HG03175 (cell line): ENCODE data around the gene AKT2.

Source experiments
- ATAC-seq: cut with Tn5 transposase; IDR thresholded peaks from one replicate; pipeline ENCODE4 v1.9.1; 2021; ENCODE audit warnings: mild to moderate bottlenecking, moderate library complexity; ENCODE audit not compliant: unreplicated experiment

The AKT2 gene

GRCh38 chr19:40274585-40275544 lies 10.3 kb downstream of the AKT2 start:
- no peak for ATAC-seq

GRCh38 chr19:40273469-40274360 lies 11.4 kb downstream of the AKT2 start:
- ATAC-seq, result no peak

- ATAC-seq, result no peak
These were observed 12.9 kb downstream of the AKT2 start for GRCh38 chr19:40272261-40272660.

- ATAC-seq, result no peak
These were observed 13.4 kb downstream of the AKT2 start for GRCh38 chr19:40271706-40272105.

GRCh38 chr19:40270362-40271089 lies 14.6 kb downstream of the AKT2 start:
- ATAC-seq, result no peak

GRCh38 chr19:40269216-40269940 lies 15.8 kb downstream of the AKT2 start:
- no peak for ATAC-seq

GRCh38 chr19:40267601-40267997 lies 17.5 kb downstream of the AKT2 start:
- ATAC-seq, result no peak

- no peak for ATAC-seq
These were observed 18.1 kb downstream of the AKT2 start for GRCh38 chr19:40266912-40267600.

GRCh38 chr19:40266119-40266518 lies 19.0 kb downstream of the AKT2 start:
- no peak for ATAC-seq

- no peak for ATAC-seq
These were observed 19.4 kb downstream of the AKT2 start for GRCh38 chr19:40265763-40266099.

GRCh38 chr19:40265055-40265762 lies 19.9 kb downstream of the AKT2 start:
- no peak for ATAC-seq

GRCh38 chr19:40264314-40265054 lies 20.7 kb downstream of the AKT2 start:
- no peak for ATAC-seq

- ATAC-seq, result no peak
These were observed 21.5 kb downstream of the AKT2 start for GRCh38 chr19:40263440-40264313.

GRCh38 chr19:40262422-40262821 lies 22.7 kb downstream of the AKT2 start:
- no peak for ATAC-seq

- no peak for ATAC-seq
These were observed 23.5 kb downstream of the AKT2 start for GRCh38 chr19:40261631-40262030.

- no peak for ATAC-seq
These were observed 28.0 kb downstream of the AKT2 start for GRCh38 chr19:40257096-40257517.

GRCh38 chr19:40256512-40256911 lies 28.6 kb downstream of the AKT2 start:
- ATAC-seq, result no peak
